Stimulated activated effector memory CD8-positive, alpha-beta T cell treated with anti-CD3 and anti-CD28 coated beads, Interleukin-12 subunit alpha, Interleukin-12 subunit beta, amount 100 ng/mL, for 72 hours (primary cell): ENCODE results near the gene CTNNA2.

Experiments used
- ATAC-seq: fragments of 150-1000 bp; cut with Tn5 transposase; 2 replicates; pipeline ENCODE4 v1.10.0; 2021
- DNase-seq, 2 donors: peaks; one replicate each; pipeline ENCODE4 v3.0.0; 2021 to 2022; ENCODE audit warnings: low spot score in 2 of 2
- H3K27ac Mint-ChIP-seq: one replicate; pipeline ENCODE4 v1.8.0; 2022; ENCODE audit warnings: mild to moderate bottlenecking, mixed read lengths
- H3K36me3 Mint-ChIP-seq: one replicate; pipeline ENCODE4 v1.8.0; 2022; ENCODE audit warnings: mild to moderate bottlenecking, mixed read lengths
- H3K4me1 Mint-ChIP-seq: one replicate; pipeline ENCODE4 v1.8.0; 2022; ENCODE audit warnings: mixed read lengths
- H3K4me3 Mint-ChIP-seq: one replicate; pipeline ENCODE4 v1.8.0; 2022; ENCODE audit warnings: mild to moderate bottlenecking, mixed read lengths
- H3K9me3 Mint-ChIP-seq: one replicate; pipeline ENCODE4 v1.8.0; 2022; ENCODE audit warnings: mixed read lengths

CTNNA2 gene

DNA sequence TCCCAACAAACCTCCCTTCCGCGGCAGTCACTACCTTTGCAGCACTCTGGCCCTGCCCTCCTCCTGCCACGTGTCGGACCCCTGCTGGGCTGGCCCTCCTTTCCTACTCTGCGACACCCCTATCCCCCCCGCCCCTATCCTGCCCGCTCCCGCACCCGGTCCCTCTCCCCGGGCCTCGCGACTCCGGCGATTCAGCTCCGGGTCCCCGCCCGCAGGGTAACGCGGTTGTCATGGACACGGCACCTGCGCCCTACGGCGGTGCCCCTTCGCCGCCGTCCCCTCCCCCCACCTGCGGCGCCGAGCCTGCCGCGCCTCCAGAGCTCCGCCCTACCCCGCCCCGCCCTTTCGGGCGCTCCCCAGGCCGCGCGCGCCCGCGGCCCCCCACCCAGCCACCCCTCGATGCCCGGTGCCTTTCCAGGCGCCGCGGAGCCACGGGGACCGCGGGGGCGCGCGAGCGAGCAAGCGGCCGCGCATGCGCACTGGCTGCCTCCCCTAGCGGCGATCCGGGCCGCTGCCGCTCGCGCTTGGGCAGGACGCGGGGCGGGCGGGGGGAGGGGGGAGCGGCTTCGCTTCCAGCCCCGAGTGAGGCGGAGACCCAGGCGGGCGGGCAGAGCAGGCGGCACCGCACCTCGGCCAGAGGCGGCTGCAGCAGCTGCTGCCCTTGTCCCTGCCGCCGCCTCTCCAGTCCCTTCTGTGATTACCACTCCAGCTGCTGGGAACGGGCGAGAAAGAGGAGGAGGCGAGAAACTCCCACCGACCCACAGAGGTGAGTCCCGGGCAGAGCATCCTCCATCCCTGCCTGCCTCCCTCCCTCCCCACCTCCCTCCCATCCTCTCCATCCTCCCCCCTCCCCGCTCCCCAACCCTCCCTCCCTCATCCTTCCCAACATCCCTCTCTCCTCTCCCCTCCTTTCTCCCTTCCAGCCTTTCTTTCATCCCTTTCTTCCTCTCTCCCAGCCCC is at the start of gene CTNNA2:
Gene CTNNA2, plus strand, starts transcription at position 610 of the 960 bp plus-strand sequence.
- Mint-ChIP-seq H3K4me3 (no peak within 1 kb of the TSS), H3K27ac (no peak within 1 kb of the TSS), H3K4me1 (no peaks in the 10 kb centered on the region), H3K9me3 (peaks cover 14% of the 10 kb centered on the region), H3K36me3 (no peaks in the 10 kb centered on the region)
- ATAC-seq = no peak
- DNase-seq = no peak

- DNase-seq (no peak), ATAC-seq (no peak)
- Mint-ChIP-seq H3K36me3 (no peaks in the 10 kb centered on the region), H3K4me3 (no peak overlapping the region), H3K4me1 (no peaks in the 10 kb centered on the region), H3K9me3 (peaks cover 20% of the 10 kb centered on the region), H3K27ac (no peak overlapping the region)
Measured at GRCh38 chr2:79487399-79487798, 25.5 kb upstream of the CTNNA2 start.

- H3K9me3 Mint-ChIP-seq = peaks cover 14% of the 10 kb centered on the region
- ATAC-seq (no peak), DNase-seq (no peak)
- no peak overlapping the region for H3K4me3 Mint-ChIP-seq
- no peaks in the 10 kb centered on the region for H3K36me3 Mint-ChIP-seq
- no peaks in the 10 kb centered on the region for H3K4me1 Mint-ChIP-seq
- no peak overlapping the region for H3K27ac Mint-ChIP-seq
Measured at GRCh38 chr2:79511320-79511951, 1.4 kb upstream of the CTNNA2 start.

GRCh38 chr2:79513711-79514110 is 860 bp downstream of the CTNNA2 start:
- ATAC-seq (no peak), DNase-seq (no peak)
- Mint-ChIP-seq H3K4me1 (no peaks in the 10 kb centered on the region), H3K27ac (no peak overlapping the region), H3K4me3 (no peak overlapping the region), H3K9me3 (peaks cover 10% of the 10 kb centered on the region), H3K36me3 (no peaks in the 10 kb centered on the region)

DNA sequence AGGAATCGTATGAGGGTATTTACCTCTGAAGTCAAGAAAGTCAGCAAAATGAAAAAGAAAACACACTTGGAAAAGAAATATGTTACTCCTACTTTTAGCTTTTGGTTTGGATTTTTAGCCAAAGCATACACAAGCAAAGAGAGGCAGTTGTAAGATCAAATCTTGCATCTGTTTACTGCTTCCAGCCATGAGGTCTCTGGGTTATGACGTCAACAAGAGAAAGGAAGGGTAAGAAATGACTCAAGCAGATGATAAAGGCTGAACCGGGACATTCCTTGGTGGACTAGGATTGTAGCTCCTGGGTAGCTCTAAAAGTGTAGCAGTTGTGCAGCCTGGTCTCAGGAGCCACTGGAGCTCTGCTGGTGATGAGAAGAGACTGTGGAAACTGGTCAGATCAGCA is 16.8 kb downstream of the CTNNA2 start:
- DNase-seq (no peak), ATAC-seq (no peak)
- Mint-ChIP-seq H3K4me3 (no peak overlapping the region), H3K4me1 (no peaks in the 10 kb centered on the region), H3K9me3 (peaks cover 22% of the 10 kb centered on the region), H3K27ac (no peak overlapping the region), H3K36me3 (no peaks in the 10 kb centered on the region)

DNA sequence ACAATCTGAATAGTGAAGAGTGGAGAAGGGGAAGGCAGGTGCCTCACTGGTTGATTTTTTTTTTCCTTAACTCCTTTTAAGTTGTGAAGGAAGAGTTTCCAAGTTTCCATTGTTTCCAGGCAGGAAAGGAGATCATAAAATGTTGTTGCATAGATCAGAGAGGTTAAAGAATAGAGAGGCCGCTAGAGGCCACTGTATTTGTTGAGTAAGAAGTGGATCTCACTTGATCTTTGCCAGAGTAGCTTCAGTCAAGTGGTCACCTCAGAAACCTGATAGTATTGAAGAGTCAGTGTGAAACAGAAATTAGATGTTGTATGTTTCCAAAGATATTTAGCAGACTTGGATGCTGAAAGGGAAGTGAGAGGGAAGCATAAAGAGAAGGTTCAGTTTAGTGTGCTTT is 17.6 kb downstream of the CTNNA2 start:
- peaks cover 22% of the 10 kb centered on the region for H3K9me3 Mint-ChIP-seq
- ATAC-seq = no peak

GRCh38 chr2:79547568-79547967 is 34.7 kb downstream of the CTNNA2 start:
- no peak overlapping the region for H3K27ac Mint-ChIP-seq
- no peak for ATAC-seq
- DNase-seq = no peak
- no peak overlapping the region for H3K4me3 Mint-ChIP-seq
- no peaks in the 10 kb centered on the region for H3K4me1 Mint-ChIP-seq
- H3K36me3 Mint-ChIP-seq = no peaks in the 10 kb centered on the region
- peaks cover 13% of the 10 kb centered on the region for H3K9me3 Mint-ChIP-seq

More for the DNA sequence above, 17.6 kb downstream of the CTNNA2 start:
- H3K4me3 Mint-ChIP-seq = no peak overlapping the region
- no peaks in the 10 kb centered on the region for H3K4me1 Mint-ChIP-seq
- no peaks in the 10 kb centered on the region for H3K36me3 Mint-ChIP-seq
- no peak overlapping the region for H3K27ac Mint-ChIP-seq
- DNase-seq = no peak

- Mint-ChIP-seq H3K27ac (no peak overlapping the region), H3K4me3 (no peak overlapping the region), H3K9me3 (peaks cover 14% of the 10 kb centered on the region), H3K4me1 (no peaks in the 10 kb centered on the region), H3K36me3 (no peaks in the 10 kb centered on the region)
- DNase-seq (no peak), ATAC-seq (no peak)
Measured at GRCh38 chr2:79552653-79553052, 39.8 kb downstream of the CTNNA2 start.

DNA sequence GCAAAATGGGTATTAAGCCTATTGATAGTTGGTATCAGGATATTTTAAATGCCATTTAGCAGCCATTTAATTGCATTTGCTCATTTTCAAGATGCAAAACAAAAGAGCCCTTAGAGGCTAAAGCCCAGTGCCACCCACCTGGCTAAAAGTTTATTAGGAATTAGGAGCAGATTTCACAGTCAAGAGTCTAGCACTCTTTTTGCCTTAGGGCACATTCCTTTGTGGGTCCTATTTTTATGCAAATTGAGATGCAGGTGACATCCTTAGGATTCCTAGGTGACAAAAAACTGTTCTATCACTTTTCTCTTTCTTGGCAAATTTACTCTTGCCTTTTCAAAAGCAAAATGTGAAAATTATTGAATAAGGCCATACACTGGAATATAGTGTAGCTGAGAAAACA is 42.0 kb downstream of the CTNNA2 start:
- no peak overlapping the region for H3K27ac Mint-ChIP-seq
- DNase-seq (no peak), ATAC-seq (no peak)
- no peak overlapping the region for H3K4me3 Mint-ChIP-seq
- no peaks in the 10 kb centered on the region for H3K4me1 Mint-ChIP-seq
- no peaks in the 10 kb centered on the region for H3K36me3 Mint-ChIP-seq
- H3K9me3 Mint-ChIP-seq = peaks cover 15% of the 10 kb centered on the region

DNA sequence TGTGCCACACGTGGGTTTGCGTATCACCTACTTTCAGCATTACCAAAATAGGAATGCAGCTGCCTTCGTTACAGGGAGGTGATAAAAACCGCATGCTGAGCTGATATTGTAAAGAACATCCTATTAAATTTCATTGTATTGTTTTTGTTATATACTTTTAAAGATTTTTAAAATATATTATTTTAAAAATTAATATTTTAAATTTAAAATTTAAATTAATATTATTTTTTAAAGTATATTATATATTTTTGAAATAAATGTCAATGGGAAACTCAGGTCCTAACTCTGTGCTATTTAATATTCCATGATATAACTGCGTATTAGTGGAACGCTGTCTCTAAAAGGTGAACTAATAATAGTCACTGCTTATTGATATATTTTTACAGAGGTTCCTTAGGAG is 51.2 kb downstream of the CTNNA2 start:
- DNase-seq (no peak), ATAC-seq (no peak)
- Mint-ChIP-seq H3K9me3 (peaks cover 18% of the 10 kb centered on the region), H3K4me1 (no peaks in the 10 kb centered on the region), H3K4me3 (no peak overlapping the region), H3K36me3 (no peaks in the 10 kb centered on the region), H3K27ac (no peak overlapping the region)

GRCh38 chr2:79569048-79569447 is 56.2 kb downstream of the CTNNA2 start:
- no peaks in the 10 kb centered on the region for H3K4me1 Mint-ChIP-seq
- no peaks in the 10 kb centered on the region for H3K36me3 Mint-ChIP-seq
- ATAC-seq (no peak), DNase-seq (no peak)
- no peak overlapping the region for H3K4me3 Mint-ChIP-seq
- H3K27ac Mint-ChIP-seq = no peak overlapping the region
- H3K9me3 Mint-ChIP-seq = peaks cover 21% of the 10 kb centered on the region

- H3K9me3 Mint-ChIP-seq = peaks cover 15% of the 10 kb centered on the region
- no peak for ATAC-seq
Measured at GRCh38 chr2:79573895-79574674, 61.2 kb downstream of the CTNNA2 start.

GRCh38 chr2:79576451-79576850 is 63.6 kb downstream of the CTNNA2 start:
- DNase-seq = no peak
- Mint-ChIP-seq H3K36me3 (no peaks in the 10 kb centered on the region), H3K27ac (no peak overlapping the region), H3K4me1 (no peaks in the 10 kb centered on the region), H3K9me3 (peaks cover 11% of the 10 kb centered on the region), H3K4me3 (no peak overlapping the region)
- no peak for ATAC-seq

More at GRCh38 chr2:79573895-79574674, 61.2 kb downstream of the CTNNA2 start:
- Mint-ChIP-seq H3K4me3 (no peak overlapping the region), H3K27ac (no peak overlapping the region), H3K4me1 (no peaks in the 10 kb centered on the region), H3K36me3 (no peaks in the 10 kb centered on the region)
- no peak for DNase-seq

GRCh38 chr2:79578952-79579351 is 66.1 kb downstream of the CTNNA2 start:
- Mint-ChIP-seq H3K4me1 (no peaks in the 10 kb centered on the region), H3K9me3 (peaks cover 16% of the 10 kb centered on the region), H3K4me3 (no peak overlapping the region), H3K27ac (no peak overlapping the region), H3K36me3 (no peaks in the 10 kb centered on the region)
- DNase-seq (no peak), ATAC-seq (no peak)

DNA sequence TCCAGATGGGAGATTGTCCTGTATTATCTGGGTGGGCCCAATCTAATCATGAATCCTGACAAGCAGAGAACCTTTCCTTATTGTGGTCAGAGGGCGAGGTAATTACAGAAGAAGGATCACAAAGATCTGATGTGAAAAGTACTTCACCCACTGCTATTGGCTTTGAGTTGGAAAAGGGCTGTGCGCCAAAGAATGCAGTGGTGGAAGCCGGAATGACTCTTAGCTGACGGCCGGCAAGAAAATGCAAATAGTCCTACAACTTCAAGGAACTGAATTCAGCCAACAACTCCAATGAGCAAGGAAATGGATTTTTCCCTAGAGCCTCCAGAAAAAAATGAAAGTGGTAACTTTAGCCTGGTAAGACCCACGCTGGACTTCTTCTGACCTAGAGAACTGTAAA is 67.3 kb downstream of the CTNNA2 start:
- no peak overlapping the region for H3K4me3 Mint-ChIP-seq
- H3K9me3 Mint-ChIP-seq = peaks cover 20% of the 10 kb centered on the region
- no peaks in the 10 kb centered on the region for H3K4me1 Mint-ChIP-seq
- no peak for DNase-seq
- no peaks in the 10 kb centered on the region for H3K36me3 Mint-ChIP-seq
- no peak for ATAC-seq
- H3K27ac Mint-ChIP-seq = no peak overlapping the region
